GM18867 (cell line): Measurements from ENCODE around the gene UGT3A2.
"Not testable (repeated sequence)": the region's sequence is repeated elsewhere in the genome, so short reads cannot be mapped to it uniquely, and the experiment has no call there.

Source experiments
- ATAC-seq: cut with Tn5 transposase; IDR thresholded peaks from one replicate; pipeline ENCODE4 v1.9.1; 2021; ENCODE audit warnings: mild to moderate bottlenecking, moderate library complexity; ENCODE audit not compliant: unreplicated experiment

Gene UGT3A2

GRCh38 chr5:36054647-36055046, 12.0 kb downstream of the UGT3A2 start:
- ATAC-seq, result no peak

DNA sequence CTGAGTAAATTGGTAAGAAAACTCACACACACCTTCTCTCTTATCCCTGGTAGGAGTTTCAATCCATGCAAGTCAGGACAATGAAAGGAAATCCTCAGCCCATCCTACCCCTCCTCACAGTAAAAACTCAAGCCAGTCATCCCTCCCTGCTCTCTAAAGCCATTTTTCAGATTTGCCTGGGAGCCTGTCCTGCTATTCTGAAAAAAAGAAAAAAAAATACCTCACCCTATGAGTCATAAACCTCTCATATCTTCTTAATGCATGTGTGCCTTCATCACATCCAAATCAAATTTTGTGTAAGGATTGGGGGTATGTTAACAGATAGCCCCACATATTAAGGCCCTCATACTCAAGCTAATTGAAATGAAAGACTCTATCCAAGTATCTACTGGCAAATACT, 14.1 kb downstream of the UGT3A2 start:
- ATAC-seq, result no peak

DNA sequence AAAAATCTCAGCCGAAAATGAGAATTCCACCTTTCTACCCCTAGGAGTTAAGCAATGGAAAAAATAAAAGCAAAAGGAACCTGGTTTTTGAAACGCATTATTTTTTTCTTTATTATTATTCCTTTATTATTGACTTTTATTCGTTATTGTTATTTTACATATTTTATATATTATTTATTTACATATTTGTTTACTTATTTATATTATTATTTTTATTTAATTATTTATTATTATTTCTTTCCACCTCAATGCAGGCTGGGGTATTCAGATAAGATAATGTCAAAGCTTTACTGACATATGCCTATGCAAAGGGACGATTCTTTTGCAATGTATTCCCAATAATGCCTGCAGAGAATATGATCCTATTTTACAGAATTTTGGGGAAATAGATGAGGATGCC, 16.7 kb downstream of the UGT3A2 start:
- no peak for ATAC-seq

- ATAC-seq, result no peak
Measured at GRCh38 chr5:36047384-36048160, 19.1 kb downstream of the UGT3A2 start.

DNA sequence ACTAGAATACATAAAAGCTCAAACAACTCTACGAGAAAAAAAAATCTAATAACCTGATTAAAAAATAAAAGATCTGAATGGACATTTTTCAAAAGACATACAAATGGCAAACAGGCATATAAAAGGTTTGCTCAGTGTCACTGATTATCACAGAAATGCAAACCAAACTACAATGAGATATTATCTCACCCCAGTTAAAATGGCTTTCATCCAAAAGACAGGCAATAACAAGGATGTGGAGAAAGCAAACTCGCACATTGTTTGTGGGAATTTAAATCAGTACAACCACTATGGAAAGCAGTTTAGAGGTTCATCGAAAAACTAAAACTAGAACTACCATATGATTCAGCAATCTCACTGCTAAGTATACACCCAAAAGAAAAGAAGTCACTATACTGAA, 20.8 kb downstream of the UGT3A2 start:
- ATAC-seq, result no peak

DNA sequence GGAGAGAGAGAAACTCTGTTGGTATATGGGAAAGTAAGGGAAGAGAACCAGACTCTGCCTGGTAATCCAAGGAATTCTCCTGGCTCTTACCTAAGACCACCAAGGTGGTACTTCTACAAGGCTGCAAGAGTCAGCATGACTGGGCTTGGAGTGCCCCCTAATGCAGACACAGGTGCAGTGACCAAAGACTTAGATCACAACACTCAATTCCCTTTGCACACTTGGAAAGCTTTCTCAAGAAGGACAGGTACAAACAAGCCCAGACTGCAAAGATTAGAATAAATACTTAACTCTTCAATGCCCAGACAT, 25.2 kb downstream of the UGT3A2 start:
- no peak for ATAC-seq

DNA sequence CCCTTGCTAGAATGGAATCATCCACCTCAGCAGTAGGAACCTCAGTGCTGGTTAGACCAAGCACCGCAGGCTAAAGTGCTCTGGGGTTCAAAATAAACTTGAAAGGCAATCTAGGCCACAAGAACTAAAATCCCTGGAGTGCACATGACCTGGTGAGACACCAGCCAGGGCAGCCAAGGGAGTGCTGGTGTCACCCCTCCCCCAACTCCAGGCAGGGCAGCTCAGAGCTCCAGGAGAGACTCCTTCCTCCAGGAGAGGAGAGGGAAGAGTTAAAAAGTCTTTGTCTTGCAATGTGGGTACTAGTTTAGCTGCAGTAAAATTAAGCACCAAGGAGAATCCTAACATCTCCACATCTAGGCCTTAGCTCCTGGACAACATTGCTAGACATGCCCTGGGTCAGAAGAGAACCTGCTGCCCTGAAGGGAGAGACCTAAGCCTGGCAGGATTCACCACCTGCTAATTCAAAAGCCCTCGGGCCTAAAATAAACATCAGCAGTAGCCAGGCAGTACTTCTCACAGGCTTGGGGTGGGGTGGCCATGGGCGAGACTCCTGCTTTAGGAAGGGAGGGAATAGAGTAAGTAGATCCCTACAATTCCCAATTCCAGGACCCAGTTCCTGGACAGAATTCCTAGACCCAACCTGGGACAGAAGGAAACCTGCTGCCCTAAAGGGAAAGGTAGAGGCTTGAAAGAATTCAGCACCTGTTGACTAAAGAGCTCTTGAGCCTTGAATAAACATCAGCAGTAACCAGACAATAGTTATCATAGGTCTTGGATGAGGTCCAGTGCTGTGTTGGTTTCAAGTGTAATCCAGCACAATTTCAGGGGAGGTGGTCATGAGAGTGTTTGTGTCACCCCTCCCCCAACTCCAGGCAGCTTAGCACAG, 25.8 kb downstream of the UGT3A2 start:
- ATAC-seq, result no peak

- no peak for ATAC-seq
Measured at GRCh38 chr5:36035696-36036095, 31.0 kb downstream of the UGT3A2 start.

DNA sequence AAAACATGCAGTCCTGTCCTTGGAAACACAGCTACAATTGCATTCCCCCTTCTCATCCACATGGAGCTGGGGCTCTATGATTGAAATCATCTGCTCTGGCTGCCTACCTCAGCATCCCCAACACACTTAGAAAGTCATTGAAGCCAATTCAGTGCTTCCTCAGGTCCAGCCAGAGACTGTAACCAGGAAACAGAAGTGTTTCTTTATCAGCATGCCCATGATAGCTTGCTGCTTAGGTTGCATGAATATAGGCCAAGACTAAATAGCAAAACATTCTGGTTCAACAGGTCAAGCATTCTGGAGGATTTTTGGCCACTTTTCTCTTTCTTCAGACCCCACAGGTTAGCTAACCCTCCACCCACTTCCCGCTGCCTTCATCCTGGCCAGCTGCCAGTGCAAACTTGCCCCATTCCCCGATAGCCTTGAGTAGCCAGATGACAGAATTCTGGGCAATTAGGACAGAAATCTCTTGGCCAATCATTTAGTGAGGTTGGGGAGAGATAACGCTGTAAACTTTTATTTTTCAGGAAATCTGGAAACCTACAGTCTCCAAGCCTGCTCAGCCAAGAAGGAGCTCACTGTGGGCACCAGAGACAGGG, 32.0 kb downstream of the UGT3A2 start:
- not testable (repeated sequence) for ATAC-seq

- ATAC-seq, result no peak
Measured at GRCh38 chr5:36033486-36033885, 33.2 kb downstream of the UGT3A2 start.

DNA sequence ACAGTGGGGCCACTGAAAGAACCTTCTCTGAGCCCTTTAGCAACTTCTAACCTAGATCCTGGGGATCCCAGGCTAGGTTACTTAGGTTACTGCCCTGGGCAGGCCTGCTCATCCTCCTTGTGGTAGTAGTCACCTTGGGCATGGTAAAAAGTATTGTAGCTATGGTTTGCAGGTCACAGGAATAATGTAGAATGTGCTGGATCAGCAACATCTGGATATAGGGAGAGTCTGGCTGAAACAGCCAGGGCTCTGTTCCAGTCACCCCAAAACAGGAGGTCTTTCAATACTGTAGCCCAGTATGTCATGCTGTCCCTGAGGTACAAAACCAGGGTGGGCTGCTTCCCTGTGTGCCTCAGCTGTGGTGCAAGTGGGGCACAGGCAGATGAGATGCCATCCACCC, 33.6 kb downstream of the UGT3A2 start:
- ATAC-seq, result no peak

- no peak for ATAC-seq
Measured at GRCh38 chr5:36031223-36031622, 35.5 kb downstream of the UGT3A2 start.

DNA sequence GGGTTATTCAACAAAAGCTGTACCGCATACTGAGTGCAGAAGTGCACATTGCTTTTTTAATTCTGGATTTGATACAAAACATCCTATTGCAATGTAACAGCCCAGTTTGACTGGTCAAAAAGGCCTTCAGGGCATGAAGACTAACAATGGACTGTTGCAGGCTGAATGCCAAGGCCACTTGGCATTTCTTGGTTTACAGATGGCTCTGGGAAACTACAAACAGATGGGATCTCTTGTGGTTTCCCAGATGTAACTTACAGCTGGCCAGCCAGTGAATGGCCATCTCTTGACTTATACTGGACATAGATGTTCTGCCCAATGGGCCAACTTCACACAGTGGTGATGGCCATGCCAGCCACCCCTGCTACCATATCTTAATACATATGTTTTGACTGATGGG, 36.8 kb downstream of the UGT3A2 start:
- ATAC-seq, result no peak

- no peak for ATAC-seq
Measured at GRCh38 chr5:36028816-36029465, 37.7 kb downstream of the UGT3A2 start.

DNA sequence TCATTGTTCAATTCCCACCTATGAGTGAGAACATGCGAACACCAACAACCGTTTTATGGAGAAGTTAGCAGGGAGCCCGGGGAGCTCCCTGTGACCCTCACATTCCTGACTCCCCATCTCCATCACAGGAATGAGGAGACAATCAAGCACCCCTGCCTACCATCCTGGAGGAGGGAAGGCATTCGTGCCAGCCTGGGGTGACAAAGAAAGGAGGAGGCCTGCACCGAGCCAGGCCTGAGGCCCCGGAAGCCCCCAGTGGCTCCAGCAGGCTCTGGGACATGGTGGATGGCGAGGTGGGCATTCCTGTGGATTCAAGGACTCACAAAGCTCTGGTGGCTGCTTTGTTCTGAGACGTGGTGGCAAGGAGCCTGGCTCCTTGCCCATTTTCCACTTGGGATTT, 39.0 kb downstream of the UGT3A2 start:
- ATAC-seq, result no peak

DNA sequence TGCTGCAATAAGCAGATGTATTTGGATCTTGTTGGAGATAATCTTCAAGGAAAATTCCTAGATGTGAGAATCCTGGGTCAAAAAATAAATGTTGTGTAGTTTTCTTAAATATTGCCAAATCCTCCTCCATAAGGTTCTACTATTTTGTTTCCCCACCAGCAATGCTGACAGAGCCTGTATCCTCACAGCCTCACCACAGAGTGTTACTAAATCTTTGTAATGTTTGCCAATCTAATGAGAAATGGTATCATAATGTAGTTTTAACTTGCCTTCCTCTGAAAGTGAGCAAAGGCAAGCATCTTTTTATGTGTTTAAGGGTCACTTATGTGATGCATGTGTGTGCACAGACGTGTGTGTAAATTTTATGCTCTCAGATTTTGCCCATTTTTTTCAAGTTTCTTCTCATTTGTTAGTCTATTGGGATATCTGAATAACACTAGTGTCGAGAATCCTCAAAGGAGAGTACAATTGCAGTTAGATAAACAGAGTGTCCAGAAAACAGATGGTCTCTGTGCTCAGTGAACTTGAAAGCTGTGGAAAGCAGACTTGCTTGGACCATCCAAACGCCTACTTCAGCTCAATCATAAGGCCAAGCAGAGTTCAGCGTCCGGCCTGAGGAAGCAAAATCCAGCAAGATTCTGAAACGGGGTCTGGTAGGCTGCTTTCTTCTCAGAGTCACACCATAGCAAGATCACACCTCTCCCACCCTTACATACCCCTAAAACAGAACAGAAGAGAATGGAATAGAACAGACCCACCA, 39.8 kb downstream of the UGT3A2 start:
- ATAC-seq, result no peak

GRCh38 chr5:36022246-36022645, 44.4 kb downstream of the UGT3A2 start:
- not testable (repeated sequence) for ATAC-seq

- ATAC-seq, result not testable (repeated sequence)
Measured at GRCh38 chr5:36019584-36019983, 47.1 kb downstream of the UGT3A2 start.

- ATAC-seq, result no peak
Measured at GRCh38 chr5:36017622-36018021, 49.1 kb downstream of the UGT3A2 start.

DNA sequence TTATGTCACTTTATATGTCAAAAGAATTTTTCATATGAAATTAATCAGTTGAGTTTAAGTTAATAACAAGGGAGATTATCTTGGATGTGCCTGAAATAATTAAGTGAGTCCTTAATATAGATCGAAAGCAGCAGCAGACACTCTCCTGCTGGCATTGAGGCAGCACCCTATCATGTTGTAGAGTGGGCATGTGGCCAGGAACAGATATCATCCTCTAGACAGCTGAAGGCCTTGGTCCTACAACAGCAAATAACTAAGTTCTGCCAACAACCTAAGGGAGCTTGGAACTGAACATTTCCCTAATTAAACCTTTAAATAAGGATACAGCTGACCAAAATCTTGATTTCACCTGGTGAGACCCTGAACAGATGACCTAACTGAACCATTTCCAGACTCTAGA, 49.7 kb downstream of the UGT3A2 start:
- no peak for ATAC-seq

DNA sequence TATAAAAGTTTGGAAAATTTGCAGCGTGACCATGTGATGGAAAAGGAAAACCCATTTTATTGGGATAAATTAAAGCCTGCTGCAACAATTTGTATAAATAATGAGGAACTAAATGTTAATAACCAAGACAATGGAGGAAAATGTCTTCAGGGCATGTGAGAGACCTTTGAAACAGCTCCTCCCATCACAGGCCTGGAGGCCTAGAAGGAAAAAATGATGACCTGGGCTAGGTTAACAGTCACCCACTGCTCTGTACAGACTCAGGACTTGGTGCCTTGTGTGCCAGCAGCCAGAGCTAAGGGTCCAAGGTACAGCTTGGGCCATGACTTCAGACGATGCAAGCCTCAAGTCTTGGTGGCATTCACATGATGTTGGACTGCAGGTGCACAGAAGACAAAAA, 53.5 kb downstream of the UGT3A2 start:
- ATAC-seq, result no peak
